Osteoblast (primary cell): Measurements from ENCODE around the gene ENDOG. TPM values are rescaled to one million over a fixed set of nuclear protein-coding genes. Genes with fewer than 3 reads are reported as not detected.

Experiments
- DNase-seq: peaks from one replicate; pipeline ENCODE4 v3.0.0; 2011; ENCODE audit warnings: low spot score, mixed read lengths; ENCODE audit not compliant: insufficient read length; ENCODE audit errors: missing footprints
- H2AFZ ChIP-seq: 2 replicates; pipeline ENCODE4 v1.6.0; 2011; ENCODE audit warnings: mild to moderate bottlenecking, low read length
- H3K27ac ChIP-seq: 2 replicates; pipeline ENCODE4 v1.5.1; 2011; ENCODE audit warnings: mild to moderate bottlenecking, low read depth, low read length, moderate library complexity
- H3K27me3 ChIP-seq: 2 replicates; pipeline ENCODE4 v1.6.0; 2012; ENCODE audit warnings: mild to moderate bottlenecking, control low read depth, inconsistent platforms, low read length, moderate library complexity; ENCODE audit not compliant: insufficient read depth
- H3K36me3 ChIP-seq: 2 replicates; pipeline ENCODE4 v1.5.1; 2011; ENCODE audit warnings: mild to moderate bottlenecking, low read length, control low read depth, moderate library complexity; ENCODE audit not compliant: insufficient read depth
- H3K4me1 ChIP-seq: 2 replicates; pipeline ENCODE4 v1.5.1; 2011; ENCODE audit warnings: mild to moderate bottlenecking, low read length, control low read depth, moderate library complexity; ENCODE audit not compliant: insufficient read depth
- H3K4me2 ChIP-seq: 2 replicates; pipeline ENCODE4 v1.6.0; 2011; ENCODE audit warnings: mild to moderate bottlenecking, low read length; ENCODE audit not compliant: insufficient read depth
- H3K4me3 ChIP-seq: fragments of 200-600 bp; sonication (generic); 3 replicates; pipeline ENCODE4 v1.5.1; 2012; ENCODE audit warnings: mild to moderate bottlenecking, low read length, inconsistent platforms; ENCODE audit not compliant: insufficient read depth
- H3K79me2 ChIP-seq: 2 replicates; pipeline ENCODE4 v1.6.0; 2012; ENCODE audit warnings: mild to moderate bottlenecking, low read length, control low read depth, inconsistent platforms; ENCODE audit not compliant: insufficient read depth
- H3K9me3 ChIP-seq: 2 replicates; pipeline ENCODE4 v1.5.1; 2011; ENCODE audit warnings: low read depth, low read length, control low read depth
- H4K20me1 ChIP-seq: 2 replicates; pipeline ENCODE4 v1.6.0; 2012; ENCODE audit warnings: mild to moderate bottlenecking, low read length, control low read depth; ENCODE audit not compliant: insufficient read depth
- CTCF ChIP-seq: IDR thresholded peaks from 2 replicates; pipeline ENCODE4 v1.5.1; 2011; ENCODE audit warnings: mild to moderate bottlenecking, low read depth, low read length, moderate library complexity; ENCODE audit errors: extremely low read depth
- total RNA-seq: library from RNA; depleted of rRNA; stranded (reverse); fragments of >200 nt; gene quantifications from 2 replicates; pipeline ENCODE4 v1.2.3, GENCODE V29; 2012

Gene ENDOG
- total RNA-seq, 1 donor = 17.4 TPM

GRCh38 chr9:128810873-128811272, 7.4 kb upstream of the ENDOG start:
- no peak overlapping the region for H3K4me2 ChIP-seq

DNA sequence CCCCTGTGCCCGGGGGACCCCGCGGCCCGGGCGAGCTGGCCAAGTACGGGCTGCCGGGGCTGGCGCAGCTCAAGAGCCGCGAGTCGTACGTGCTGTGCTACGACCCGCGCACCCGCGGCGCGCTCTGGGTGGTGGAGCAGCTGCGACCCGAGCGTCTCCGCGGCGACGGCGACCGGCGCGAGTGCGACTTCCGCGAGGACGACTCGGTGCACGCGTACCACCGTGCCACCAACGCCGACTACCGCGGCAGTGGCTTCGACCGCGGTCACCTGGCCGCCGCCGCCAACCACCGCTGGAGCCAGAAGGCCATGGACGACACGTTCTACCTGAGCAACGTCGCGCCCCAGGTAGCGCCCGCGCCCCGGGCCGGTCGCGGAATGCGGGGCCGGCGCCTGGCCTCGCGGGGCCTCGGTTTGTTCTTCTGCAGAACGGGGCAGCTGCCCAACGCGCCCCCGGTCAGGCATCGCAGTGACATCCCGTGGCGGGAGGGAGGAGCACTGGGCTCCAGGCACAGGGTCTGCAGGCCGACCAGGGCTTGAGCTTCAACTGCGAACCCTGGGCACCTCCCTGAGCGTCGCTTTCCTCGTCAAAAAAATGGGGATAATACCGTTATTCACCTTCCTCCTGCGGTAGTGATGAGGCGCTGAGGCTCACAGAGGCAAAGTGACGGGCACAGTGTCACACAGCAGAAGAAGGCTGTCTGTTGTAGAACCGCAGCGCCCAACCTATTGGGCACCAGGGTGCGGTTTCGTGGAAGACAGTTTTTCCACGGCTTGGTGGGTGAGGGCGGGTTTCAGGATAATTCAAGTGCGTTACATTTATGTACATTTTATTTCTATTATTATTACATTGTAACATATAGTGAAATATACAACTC, 777 bp downstream of the ENDOG start:
- Histone ChIP-seq H4K20me1 (peaks cover 5% of the 10 kb centered on the region), H2AFZ (peak overlapping the region; percentile 56), H3K36me3 (peaks cover 24% of the 10 kb centered on the region), H3K27ac (no peak overlapping the region), H3K27me3 (no peaks in the 10 kb centered on the region), H3K4me2 (peak overlapping the region; percentile 96), H3K9me3 (no peaks in the 10 kb centered on the region), H3K4me1 (peaks cover 8% of the 10 kb centered on the region), H3K79me2 (no peaks in the 10 kb centered on the region), H3K4me3 (peak overlapping the region; percentile 83)
- TF ChIP-seq CTCF = no peak
- peak; percentile 85 for DNase-seq

More at GRCh38 chr9:128810873-128811272, 7.4 kb upstream of the ENDOG start:
- H4K20me1 ChIP-seq = no peaks in the 10 kb centered on the region
- no peaks in the 10 kb centered on the region for H3K79me2 ChIP-seq
- no peak overlapping the region for H3K27ac ChIP-seq
- peaks cover 10% of the 10 kb centered on the region for H3K36me3 ChIP-seq
- no peaks in the 10 kb centered on the region for H3K27me3 ChIP-seq
- no peak overlapping the region for H3K4me3 ChIP-seq
- DNase-seq = no peak
- H3K4me1 ChIP-seq = no peaks in the 10 kb centered on the region
- no peaks in the 10 kb centered on the region for H3K9me3 ChIP-seq
- no peak overlapping the region for H2AFZ ChIP-seq
- TF ChIP-seq CTCF = no peak

DNA sequence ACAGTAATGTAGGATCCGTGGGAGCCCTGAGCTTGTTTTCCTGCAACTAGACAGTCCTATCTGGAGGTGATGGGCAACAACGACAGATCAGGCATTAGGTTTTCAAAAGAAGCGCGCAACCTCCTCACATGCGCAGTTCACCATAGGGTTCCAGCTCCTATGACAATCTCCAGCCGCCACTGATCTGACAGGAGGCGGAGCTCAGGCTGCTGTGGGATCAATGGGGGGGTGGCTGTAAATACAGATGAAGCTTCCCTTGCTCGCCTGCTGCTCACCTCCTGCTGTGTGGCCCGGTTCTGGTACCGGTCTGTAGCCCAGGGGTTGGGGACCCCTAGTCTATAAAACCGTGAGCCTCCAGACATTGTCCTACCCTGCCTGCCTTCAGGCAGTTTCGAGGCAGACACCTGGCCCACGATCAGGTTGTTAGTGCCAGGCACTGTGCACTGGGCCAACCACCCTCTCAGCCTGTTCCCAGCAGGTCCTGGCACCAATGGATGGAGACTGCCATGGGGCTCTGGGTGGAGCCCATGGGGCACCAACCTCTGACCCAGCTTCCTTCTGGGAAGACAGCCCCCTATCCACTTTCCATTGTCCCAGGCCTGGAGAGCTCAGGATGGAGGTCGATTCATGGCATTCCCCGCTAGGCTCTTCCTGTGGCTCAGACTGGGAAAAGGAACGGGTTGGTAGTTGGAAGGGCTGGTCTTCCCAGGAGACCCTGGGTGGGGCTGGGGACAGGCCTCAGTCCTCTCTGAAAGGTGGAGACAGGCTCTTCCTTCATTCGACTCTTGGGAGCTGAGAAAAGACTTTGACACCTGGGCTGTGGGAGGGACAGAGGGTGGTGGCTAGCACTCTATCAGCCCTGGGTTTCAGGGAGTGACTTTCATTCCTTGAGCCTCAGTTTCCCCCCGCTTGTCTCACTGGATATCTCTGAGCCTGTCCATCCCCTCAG, 1.7 kb downstream of the ENDOG start:
- Histone ChIP-seq H3K4me3 (no peak overlapping the region), H3K4me2 (peak overlapping the region; percentile 96), H2AFZ (no peak overlapping the region), H3K27ac (no peak overlapping the region), H4K20me1 (peaks cover 5% of the 10 kb centered on the region), H3K4me1 (peaks cover 8% of the 10 kb centered on the region), H3K79me2 (no peaks in the 10 kb centered on the region), H3K9me3 (no peaks in the 10 kb centered on the region), H3K27me3 (no peaks in the 10 kb centered on the region), H3K36me3 (peaks cover 30% of the 10 kb centered on the region)
- TF ChIP-seq CTCF = no peak
- DNase-seq = peak; percentile 73
